HG02623 (cell line): ENCODE measurements around the gene SNRNP200.
"Not testable (repeated sequence)": the region's sequence is repeated elsewhere in the genome, so short reads cannot be mapped to it uniquely, and the experiment has no call there.

Experiments used
- ATAC-seq: cut with Tn5 transposase; IDR thresholded peaks from one replicate; pipeline ENCODE4 v1.9.1; 2021; ENCODE audit warnings: moderate library complexity; ENCODE audit not compliant: unreplicated experiment

SNRNP200 gene

GRCh38 chr2:96325041-96325883 is 19.9 kb upstream of the SNRNP200 start, which contains the start of gene ITPRIPL1:
ITPRIPL1 (plus strand) TSS chr2:96325317; CDS start chr2:96325840, 523 bp downstream.
- no peak for ATAC-seq

- ATAC-seq = no peak
Observed at GRCh38 chr2:96324721-96325040, 19.3 kb upstream of the SNRNP200 start.

- no peak for ATAC-seq
Observed at GRCh38 chr2:96323849-96324248, 18.5 kb upstream of the SNRNP200 start.

- ATAC-seq = peak; percentile 9
Observed at GRCh38 chr2:96320728-96321622, 15.6 kb upstream of the SNRNP200 start.

GRCh38 chr2:96320326-96320725 is 15.0 kb upstream of the SNRNP200 start:
- ATAC-seq = no peak

- no peak for ATAC-seq
Observed at GRCh38 chr2:96319396-96319795, 14.1 kb upstream of the SNRNP200 start.

- no peak for ATAC-seq
Observed at GRCh38 chr2:96318723-96319122, 13.4 kb upstream of the SNRNP200 start.

GRCh38 chr2:96317584-96317997 is 12.2 kb upstream of the SNRNP200 start:
- no peak for ATAC-seq

- no peak for ATAC-seq
Observed at GRCh38 chr2:96316999-96317398, 11.7 kb upstream of the SNRNP200 start.

GRCh38 chr2:96315400-96316071 is 10.2 kb upstream of the SNRNP200 start:
- no peak for ATAC-seq

GRCh38 chr2:96315005-96315399 is 9.7 kb upstream of the SNRNP200 start:
- no peak for ATAC-seq

GRCh38 chr2:96308248-96308647 is 2.9 kb upstream of the SNRNP200 start:
- no peak for ATAC-seq

GRCh38 chr2:96306370-96306769 is 1.0 kb upstream of the SNRNP200 start:
- no peak for ATAC-seq

- ATAC-seq = no peak
Observed at GRCh38 chr2:96305979-96306308, 598 bp upstream of the SNRNP200 start.

- ATAC-seq = no peak
Observed at GRCh38 chr2:96304606-96305005, 740 bp downstream of the SNRNP200 start.

GRCh38 chr2:96301865-96302264 is 3.5 kb downstream of the SNRNP200 start:
- no peak for ATAC-seq

GRCh38 chr2:96296925-96297324 is 8.4 kb downstream of the SNRNP200 start:
- ATAC-seq = no peak

- ATAC-seq = not testable (repeated sequence)
Observed at GRCh38 chr2:96294271-96294670, 11.1 kb downstream of the SNRNP200 start.

- ATAC-seq = no peak
Observed at GRCh38 chr2:96291751-96292150, 13.6 kb downstream of the SNRNP200 start.

- no peak for ATAC-seq
Observed at GRCh38 chr2:96287273-96287856, 18.0 kb downstream of the SNRNP200 start.
